ENCODE data around the gene TMEM39B.

DNA sequence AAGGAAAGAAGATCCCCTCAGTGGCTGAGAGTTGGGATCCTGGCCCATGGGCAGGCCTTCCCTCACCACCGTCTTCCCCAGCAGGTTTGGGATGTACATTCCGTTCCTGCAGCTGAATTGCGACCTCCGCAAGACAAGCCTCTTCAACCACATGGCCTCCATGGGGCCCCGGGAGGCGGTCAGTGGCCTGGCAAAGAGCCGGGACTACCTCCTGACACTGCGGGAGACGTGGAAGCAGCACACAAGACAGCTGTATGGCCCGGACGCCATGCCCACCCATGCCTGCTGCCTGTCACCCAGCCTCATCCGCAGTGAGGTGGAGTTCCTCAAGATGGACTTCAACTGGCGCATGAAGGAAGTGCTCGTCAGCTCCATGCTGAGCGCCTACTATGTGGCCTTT lies 18.9 kb downstream of the TMEM39B start:
- no peak for TF ChIP-seq CTCF (IDR thresholded peaks at IDR 0.05)
- no peak for TF ChIP-seq POLR2A (IDR thresholded peaks at IDR 0.05)
- TF ChIP-seq EP300 (IDR thresholded peaks at IDR 0.05; ENCODE audit: low read depth) = no peak
- no peak for TF ChIP-seq POLR2AphosphoS5 (IDR thresholded peaks at IDR 0.05)
